Measurements from ENCODE around the gene CCDC15.

GRCh38 chr11:125068368-125068767, 114.4 kb downstream of the CCDC15 start:
- TF ChIP-seq SNAI2 (CRISPR knock-in tag; IDR thresholded peaks at IDR 0.05) (no peak), ZNF8 (CRISPR knock-in tag; IDR thresholded peaks at IDR 0.05) (no peak), PATZ1 (CRISPR knock-in tag; IDR thresholded peaks at IDR 0.05; ENCODE audit: borderline replicate concordance) (no peak), ISL1 (CRISPR knock-in tag; IDR thresholded peaks at IDR 0.05) (no peak), ZNF565 (CRISPR knock-in tag; conservative IDR thresholded peaks at IDR 0.05; ENCODE audit: low read depth) (no peak), ZFP3 (CRISPR knock-in tag; IDR thresholded peaks at IDR 0.05) (no peak), CSDC2 (CRISPR knock-in tag; IDR thresholded peaks at IDR 0.05) (no peak), ZNF70 (CRISPR knock-in tag; IDR thresholded peaks at IDR 0.05) (no peak), TCF4 (CRISPR knock-in tag; IDR thresholded peaks at IDR 0.05; ENCODE audit: borderline replicate concordance) (no peak), TSHZ2 (CRISPR knock-in tag; IDR thresholded peaks at IDR 0.05) (no peak), CSRNP3 (CRISPR knock-in tag; IDR thresholded peaks at IDR 0.05) (no peak), CREB5 (CRISPR knock-in tag; IDR thresholded peaks at IDR 0.05; ENCODE audit: low read depth) (no peak), ESRRG (CRISPR knock-in tag; IDR thresholded peaks at IDR 0.05) (no peak)

All from SK-N-SH treated with all-trans-retinoic acid at 6 μM for 48 hours (cell line).